ENCODE measurements around the gene RTP1. TPM values are rescaled to one million over a fixed set of nuclear protein-coding genes. Genes with fewer than 3 reads are reported as not detected.

The RTP1 gene
- total and polyA plus RNA-seq, 2 experiments from 2014 or later: 4.4 to 6.3 TPM

GRCh38 chr3:187212705-187213104 lies 15.4 kb downstream of the RTP1 start:
- no peaks in the 10 kb centered on the region for H3K79me2 ChIP-seq (replicated peaks; ENCODE audit: insufficient read depth)
- no peak overlapping the region for H2AFZ ChIP-seq
- no peaks in the 10 kb centered on the region for H3K36me3 ChIP-seq (ENCODE audit: insufficient read depth)
- H3K9me2 ChIP-seq (ENCODE audit: insufficient read depth): peaks cover 23% of the 10 kb centered on the region
- Mint-ChIP-seq H3K36me3 (ENCODE audit: low read depth) (peaks cover 12% of the 10 kb centered on the region), H3K27ac (no peak overlapping the region), H3K27me3 (ENCODE audit: insufficient read depth, low read depth, poor library complexity) (peaks cover 7% of the 10 kb centered on the region), H3K4me3 (no peak overlapping the region), H3K9me3 (peaks cover 9% of the 10 kb centered on the region), H3K4me1 (peaks cover 16% of the 10 kb centered on the region)
- ATAC-seq (no peak), DNase-seq (ENCODE audit: low spot score) (no peak)
- peaks cover 18% of the 10 kb centered on the region for H3K4me1 ChIP-seq (ENCODE audit: insufficient read depth)
- no peaks in the 10 kb centered on the region for H4K20me1 ChIP-seq (replicated peaks; ENCODE audit: insufficient read depth)
- no peak for TF ChIP-seq JUNB (IDR thresholded peaks at IDR 0.05; ENCODE audit: unreplicated experiment)
- TF ChIP-seq REST (IDR thresholded peaks at IDR 0.05; ENCODE audit: unreplicated experiment): no peak
- TF ChIP-seq STAT1 (IDR thresholded peaks at IDR 0.05; ENCODE audit: unreplicated experiment): no peak
- TF ChIP-seq, protein P1, sequence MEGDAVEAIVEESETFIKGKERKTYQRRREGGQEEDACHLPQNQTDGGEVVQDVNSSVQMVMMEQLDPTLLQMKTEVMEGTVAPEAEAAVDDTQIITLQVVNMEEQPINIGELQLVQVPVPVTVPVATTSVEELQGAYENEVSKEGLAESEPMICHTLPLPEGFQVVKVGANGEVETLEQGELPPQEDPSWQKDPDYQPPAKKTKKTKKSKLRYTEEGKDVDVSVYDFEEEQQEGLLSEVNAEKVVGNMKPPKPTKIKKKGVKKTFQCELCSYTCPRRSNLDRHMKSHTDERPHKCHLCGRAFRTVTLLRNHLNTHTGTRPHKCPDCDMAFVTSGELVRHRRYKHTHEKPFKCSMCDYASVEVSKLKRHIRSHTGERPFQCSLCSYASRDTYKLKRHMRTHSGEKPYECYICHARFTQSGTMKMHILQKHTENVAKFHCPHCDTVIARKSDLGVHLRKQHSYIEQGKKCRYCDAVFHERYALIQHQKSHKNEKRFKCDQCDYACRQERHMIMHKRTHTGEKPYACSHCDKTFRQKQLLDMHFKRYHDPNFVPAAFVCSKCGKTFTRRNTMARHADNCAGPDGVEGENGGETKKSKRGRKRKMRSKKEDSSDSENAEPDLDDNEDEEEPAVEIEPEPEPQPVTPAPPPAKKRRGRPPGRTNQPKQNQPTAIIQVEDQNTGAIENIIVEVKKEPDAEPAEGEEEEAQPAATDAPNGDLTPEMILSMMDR (conservative IDR thresholded peaks at IDR 0.05; ENCODE audit: low read depth in 2 of 2): no peak
- TF ChIP-seq ZNF114 (CRISPR knock-in tag; IDR thresholded peaks at IDR 0.05): no peak
- no peak for TF ChIP-seq ZNF331 (CRISPR knock-in tag; IDR thresholded peaks at IDR 0.05; ENCODE audit: low read depth)
- no peak for TF ChIP-seq CREB1 (CRISPR knock-in tag; IDR thresholded peaks at IDR 0.05; ENCODE audit: low read depth)
- TF ChIP-seq EZH2 (IDR thresholded peaks at IDR 0.05; ENCODE audit: low read depth, unreplicated experiment): no peak
- no peak for TF ChIP-seq POLR2AphosphoS5 (IDR thresholded peaks at IDR 0.05; ENCODE audit: low read depth)
- no peak for TF ChIP-seq EZH2phosphoT487 (IDR thresholded peaks at IDR 0.05; ENCODE audit: unreplicated experiment)
- no peak for TF ChIP-seq NANOG (IDR thresholded peaks at IDR 0.05; ENCODE audit: borderline replicate concordance)
- TF ChIP-seq ETS1 (IDR thresholded peaks at IDR 0.05): no peak
- TF ChIP-seq, protein P2, sequence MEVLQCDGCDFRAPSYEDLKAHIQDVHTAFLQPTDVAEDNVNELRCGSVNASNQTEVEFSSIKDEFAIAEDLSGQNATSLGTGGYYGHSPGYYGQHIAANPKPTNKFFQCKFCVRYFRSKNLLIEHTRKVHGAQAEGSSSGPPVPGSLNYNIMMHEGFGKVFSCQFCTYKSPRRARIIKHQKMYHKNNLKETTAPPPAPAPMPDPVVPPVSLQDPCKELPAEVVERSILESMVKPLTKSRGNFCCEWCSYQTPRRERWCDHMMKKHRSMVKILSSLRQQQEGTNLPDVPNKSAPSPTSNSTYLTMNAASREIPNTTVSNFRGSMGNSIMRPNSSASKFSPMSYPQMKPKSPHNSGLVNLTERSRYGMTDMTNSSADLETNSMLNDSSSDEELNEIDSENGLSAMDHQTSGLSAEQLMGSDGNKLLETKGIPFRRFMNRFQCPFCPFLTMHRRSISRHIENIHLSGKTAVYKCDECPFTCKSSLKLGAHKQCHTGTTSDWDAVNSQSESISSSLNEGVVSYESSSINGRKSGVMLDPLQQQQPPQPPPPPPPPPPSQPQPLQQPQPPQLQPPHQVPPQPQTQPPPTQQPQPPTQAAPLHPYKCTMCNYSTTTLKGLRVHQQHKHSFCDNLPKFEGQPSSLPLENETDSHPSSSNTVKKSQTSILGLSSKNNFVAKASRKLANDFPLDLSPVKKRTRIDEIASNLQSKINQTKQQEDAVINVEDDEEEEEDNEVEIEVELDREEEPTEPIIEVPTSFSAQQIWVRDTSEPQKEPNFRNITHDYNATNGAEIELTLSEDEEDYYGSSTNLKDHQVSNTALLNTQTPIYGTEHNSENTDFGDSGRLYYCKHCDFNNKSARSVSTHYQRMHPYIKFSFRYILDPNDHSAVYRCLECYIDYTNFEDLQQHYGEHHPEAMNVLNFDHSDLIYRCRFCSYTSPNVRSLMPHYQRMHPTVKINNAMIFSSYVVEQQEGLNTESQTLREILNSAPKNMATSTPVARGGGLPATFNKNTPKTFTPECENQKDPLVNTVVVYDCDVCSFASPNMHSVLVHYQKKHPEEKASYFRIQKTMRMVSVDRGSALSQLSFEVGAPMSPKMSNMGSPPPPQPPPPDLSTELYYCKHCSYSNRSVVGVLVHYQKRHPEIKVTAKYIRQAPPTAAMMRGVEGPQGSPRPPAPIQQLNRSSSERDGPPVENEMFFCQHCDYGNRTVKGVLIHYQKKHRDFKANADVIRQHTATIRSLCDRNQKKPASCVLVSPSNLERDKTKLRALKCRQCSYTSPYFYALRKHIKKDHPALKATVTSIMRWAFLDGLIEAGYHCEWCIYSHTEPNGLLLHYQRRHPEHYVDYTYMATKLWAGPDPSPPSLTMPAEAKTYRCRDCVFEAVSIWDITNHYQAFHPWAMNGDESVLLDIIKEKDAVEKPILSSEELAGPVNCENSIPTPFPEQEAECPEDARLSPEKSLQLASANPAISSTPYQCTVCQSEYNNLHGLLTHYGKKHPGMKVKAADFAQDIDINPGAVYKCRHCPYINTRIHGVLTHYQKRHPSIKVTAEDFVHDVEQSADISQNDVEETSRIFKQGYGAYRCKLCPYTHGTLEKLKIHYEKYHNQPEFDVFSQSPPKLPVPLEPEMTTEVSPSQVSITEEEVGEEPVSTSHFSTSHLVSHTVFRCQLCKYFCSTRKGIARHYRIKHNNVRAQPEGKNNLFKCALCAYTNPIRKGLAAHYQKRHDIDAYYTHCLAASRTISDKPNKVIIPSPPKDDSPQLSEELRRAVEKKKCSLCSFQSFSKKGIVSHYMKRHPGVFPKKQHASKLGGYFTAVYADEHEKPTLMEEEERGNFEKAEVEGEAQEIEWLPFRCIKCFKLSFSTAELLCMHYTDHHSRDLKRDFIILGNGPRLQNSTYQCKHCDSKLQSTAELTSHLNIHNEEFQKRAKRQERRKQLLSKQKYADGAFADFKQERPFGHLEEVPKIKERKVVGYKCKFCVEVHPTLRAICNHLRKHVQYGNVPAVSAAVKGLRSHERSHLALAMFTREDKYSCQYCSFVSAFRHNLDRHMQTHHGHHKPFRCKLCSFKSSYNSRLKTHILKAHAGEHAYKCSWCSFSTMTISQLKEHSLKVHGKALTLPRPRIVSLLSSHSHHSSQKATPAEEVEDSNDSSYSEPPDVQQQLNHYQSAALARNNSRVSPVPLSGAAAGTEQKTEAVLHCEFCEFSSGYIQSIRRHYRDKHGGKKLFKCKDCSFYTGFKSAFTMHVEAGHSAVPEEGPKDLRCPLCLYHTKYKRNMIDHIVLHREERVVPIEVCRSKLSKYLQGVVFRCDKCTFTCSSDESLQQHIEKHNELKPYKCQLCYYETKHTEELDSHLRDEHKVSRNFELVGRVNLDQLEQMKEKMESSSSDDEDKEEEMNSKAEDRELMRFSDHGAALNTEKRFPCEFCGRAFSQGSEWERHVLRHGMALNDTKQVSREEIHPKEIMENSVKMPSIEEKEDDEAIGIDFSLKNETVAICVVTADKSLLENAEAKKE (CRISPR knock-in tag; IDR thresholded peaks at IDR 0.05): no peak
- H3F3A ChIP-seq (replicated peaks; ENCODE audit: low read depth): no peaks in the 10 kb centered on the region
- H3K27ac ChIP-seq (ENCODE audit: low read depth): no peak overlapping the region
- no peak overlapping the region for H3K4me2 ChIP-seq
- no peaks in the 10 kb centered on the region for H3K27me3 ChIP-seq (ENCODE audit: insufficient read depth)
- no peak overlapping the region for H3K4me3 ChIP-seq
